Tibial nerve (tissue), 4 donors: ENCODE measurements around the gene TMEM43. TPM values are rescaled to one million over a fixed set of nuclear protein-coding genes. Genes with fewer than 3 reads are reported as not detected.

Source experiments
- DNase-seq, 2 donors: peaks; one replicate each; pipeline ENCODE4 v3.0.0-alpha.2; 2019; ENCODE audit warnings: low spot score in 2 of 2
- H3K27ac ChIP-seq, 4 donors: fragments of 200-600 bp; sonication (generic) in 3 of 4; one replicate each; pipeline ENCODE4 v1.5.1; 2017 to 2019; ENCODE audit warnings: mild to moderate bottlenecking in 1 of 4
- H3K27me3 ChIP-seq, 2 donors: fragments of 200-600 bp; sonication (generic) in 1 of 2; one replicate each; pipeline versions ENCODE4 v1.5.1 to v1.6.0; 2017 to 2019
- H3K36me3 ChIP-seq, 3 donors: fragments of 200-600 bp; sonication (generic); one replicate each; pipeline ENCODE4 v1.5.1; 2018 to 2019
- H3K4me1 ChIP-seq, 4 donors: fragments of 200-600 bp; sonication (generic) in 3 of 4; one replicate each; pipeline ENCODE4 v1.5.1; 2017 to 2019
- H3K4me3 ChIP-seq, 4 donors: fragments of 200-600 bp; sonication (generic) in 3 of 4; one replicate each; pipeline ENCODE4 v1.5.1; 2017 to 2019; ENCODE audit warnings: mild to moderate bottlenecking in 1 of 4, moderate library complexity in 1 of 4
- H3K9me3 ChIP-seq, 4 donors: fragments of 200-600 bp; sonication (generic) in 3 of 4; one replicate each; pipeline ENCODE4 v1.5.1; 2017 to 2019
- EP300 ChIP-seq, 2 donors: sonication (generic); formaldehyde crosslinking; IDR thresholded peaks; one replicate each; pipeline ENCODE4 v1.6.1; 2017; ENCODE audit warnings: antibody characterized with exemption in 2 of 2, mild to moderate bottlenecking in 1 of 2
- POLR2A ChIP-seq, 2 donors: fragments of 450-650 bp; IDR thresholded peaks; one replicate each; pipeline ENCODE4 v1.6.1; 2017; ENCODE audit warnings: antibody characterized with exemption in 2 of 2, mild to moderate bottlenecking in 2 of 2, moderate library complexity in 2 of 2
- whole genome bisulfite sequencing, 2 donors: methylation state at CpG; one replicate each; pipeline ENCODE4 v1.1.5; 2018; 5-methylcytosine and 5-hydroxymethylcytosine counted together
- total RNA-seq, 4 donors: library from RNA; depleted of rRNA; stranded (reverse); fragments of >200 nt; gene quantifications; one replicate each; pipeline ENCODE4 v1.1.0, GENCODE V29; 2016
- TF ChIP-seq, protein P1 (sequence below), 5 experiments: fragments of 200-600 bp in 3 of 5; fragments of 450-650 bp in 2 of 5; sonication (generic) in 3 of 5; IDR thresholded peaks; one replicate each; pipeline ENCODE4 v1.5.1; 2016 to 2019; ENCODE audit warnings: antibody characterized with exemption in 5 of 5, mild to moderate bottlenecking in 3 of 5, moderate library complexity in 2 of 5

Gene TMEM43
- total RNA-seq, 4 donors from 2014 or later: 99.9 to 130 (median 120) TPM

- WGBS, 2 donors: 94 to 98% methylated on average over 3 of the region's 3 CpGs
- no peak overlapping the region for H3K27ac ChIP-seq
- no peak for DNase-seq
- no peaks in the 10 kb centered on the region for H3K9me3 ChIP-seq
- H3K27me3 ChIP-seq: no peaks in the 10 kb centered on the region
- no peak overlapping the region for H3K4me3 ChIP-seq
- TF ChIP-seq, protein P1, sequence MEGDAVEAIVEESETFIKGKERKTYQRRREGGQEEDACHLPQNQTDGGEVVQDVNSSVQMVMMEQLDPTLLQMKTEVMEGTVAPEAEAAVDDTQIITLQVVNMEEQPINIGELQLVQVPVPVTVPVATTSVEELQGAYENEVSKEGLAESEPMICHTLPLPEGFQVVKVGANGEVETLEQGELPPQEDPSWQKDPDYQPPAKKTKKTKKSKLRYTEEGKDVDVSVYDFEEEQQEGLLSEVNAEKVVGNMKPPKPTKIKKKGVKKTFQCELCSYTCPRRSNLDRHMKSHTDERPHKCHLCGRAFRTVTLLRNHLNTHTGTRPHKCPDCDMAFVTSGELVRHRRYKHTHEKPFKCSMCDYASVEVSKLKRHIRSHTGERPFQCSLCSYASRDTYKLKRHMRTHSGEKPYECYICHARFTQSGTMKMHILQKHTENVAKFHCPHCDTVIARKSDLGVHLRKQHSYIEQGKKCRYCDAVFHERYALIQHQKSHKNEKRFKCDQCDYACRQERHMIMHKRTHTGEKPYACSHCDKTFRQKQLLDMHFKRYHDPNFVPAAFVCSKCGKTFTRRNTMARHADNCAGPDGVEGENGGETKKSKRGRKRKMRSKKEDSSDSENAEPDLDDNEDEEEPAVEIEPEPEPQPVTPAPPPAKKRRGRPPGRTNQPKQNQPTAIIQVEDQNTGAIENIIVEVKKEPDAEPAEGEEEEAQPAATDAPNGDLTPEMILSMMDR (IDR thresholded peaks at IDR 0.05): no peak
- no peak for TF ChIP-seq EP300 (IDR thresholded peaks at IDR 0.05)
- no peak for TF ChIP-seq POLR2A (IDR thresholded peaks at IDR 0.05)
- H3K36me3 ChIP-seq: peaks cover 0 to 48% (median 9%) of the 10 kb centered on the region in 3 donors
- peaks cover 0 to 43% (median 14%) of the 10 kb centered on the region in 4 donors for H3K4me1 ChIP-seq
Observed at GRCh38 chr3:14181253-14181652, 56.4 kb downstream of the TMEM43 start.

- Histone ChIP-seq H3K27me3 (no peaks in the 10 kb centered on the region), H3K4me1 (peaks cover 0 to 26% (median 7%) of the 10 kb centered on the region in 4 donors), H3K27ac (no peak overlapping the region), H3K9me3 (no peaks in the 10 kb centered on the region), H3K36me3 (peaks cover 0 to 65% (median 9%) of the 10 kb centered on the region in 3 donors), H3K4me3 (no peak overlapping the region)
- no peak for TF ChIP-seq EP300 (IDR thresholded peaks at IDR 0.05)
- TF ChIP-seq, protein P1 (IDR thresholded peaks at IDR 0.05): no peak
- no peak for TF ChIP-seq POLR2A (IDR thresholded peaks at IDR 0.05)
- no peak for DNase-seq
- WGBS, 2 donors: 64 to 66% methylated on average over 2 of the region's 2 CpGs
Observed at GRCh38 chr3:14183015-14183577, 58.2 kb downstream of the TMEM43 start.

- WGBS, 2 donors: 88 to 94% methylated on average over 5 of the region's 5 CpGs
Observed at GRCh38 chr3:14186854-14187458, 62.1 kb downstream of the TMEM43 start.

GRCh38 chr3:14188041-14188754, 63.3 kb downstream of the TMEM43 start:
- Histone ChIP-seq H3K4me3 (no peak overlapping the region), H3K27me3 (no peaks in the 10 kb centered on the region), H3K9me3 (no peaks in the 10 kb centered on the region), H3K27ac (no peak overlapping the region), H3K36me3 (peaks cover 0 to 61% (median 9%) of the 10 kb centered on the region in 3 donors), H3K4me1 (peaks cover 0 to under 1% (median 0%) of the 10 kb centered on the region in 4 donors)
- DNase-seq: no peak
- 74 to 86% methylated on average over 4 of the region's 4 CpGs for WGBS, 2 donors
- no peak for TF ChIP-seq EP300 (IDR thresholded peaks at IDR 0.05)
- TF ChIP-seq, protein P1 (IDR thresholded peaks at IDR 0.05): no peak
- no peak for TF ChIP-seq POLR2A (IDR thresholded peaks at IDR 0.05)

More at GRCh38 chr3:14186854-14187458, 62.1 kb downstream of the TMEM43 start:
- Histone ChIP-seq H3K4me3 (no peak overlapping the region), H3K36me3 (peaks cover 0 to 73% (median 9%) of the 10 kb centered on the region in 3 donors), H3K27ac (no peak overlapping the region), H3K27me3 (no peaks in the 10 kb centered on the region), H3K9me3 (no peaks in the 10 kb centered on the region), H3K4me1 (peaks cover 0 to 5% (median 0%) of the 10 kb centered on the region in 4 donors)
- DNase-seq: no peak
- TF ChIP-seq, protein P1 (IDR thresholded peaks at IDR 0.05): no peak
- TF ChIP-seq EP300 (IDR thresholded peaks at IDR 0.05) (no peak), POLR2A (IDR thresholded peaks at IDR 0.05) (no peak)

Other genes starting within 250 kb of the TMEM43 start
- gene WNT7A, start 245.0 kb upstream of the TMEM43 start, total RNA-seq: under 1 TPM in 1 of 4 donors, not detected in 3; 0.21 TPM
- gene CHCHD4, start 182 bp upstream of the TMEM43 start, total RNA-seq: 10 to 100 TPM; 10.7 to 17.7 (median 13.8) TPM
- gene XPC, start 53.5 kb downstream of the TMEM43 start, total RNA-seq: 10 to 100 TPM; 47.7 to 77.1 (median 61.3) TPM
- gene LSM3, start 53.8 kb downstream of the TMEM43 start, total RNA-seq: 1 to 10 TPM; 4.8 to 7.9 (median 5.8) TPM